B cell (primary cell): ENCODE measurements around the gene RBM33. TPM values are rescaled to one million over a fixed set of nuclear protein-coding genes. Genes with fewer than 3 reads are reported as not detected.

Source experiments
- ATAC-seq: fragments of 200-7000 bp; cut with Tn5 transposase; one replicate; pipeline ENCODE4 v1.10.0; 2021; ENCODE audit warnings: low read depth, mild to moderate bottlenecking, moderate number of reproducible peaks, moderate library complexity
- CTCF ChIA-PET: fragments of 350-600 bp; sonication (Branson Sonifier 250); formaldehyde crosslinking; loops from one replicate; lab custom pipeline; 2021; ENCODE audit warnings: antibody characterized with exemption, inconsistent platforms; lab: Charles Lee
- POLR2A ChIA-PET: fragments of 350-600 bp; sonication (Branson Sonifier 250); formaldehyde crosslinking; loops from one replicate; lab custom pipeline; 2021; ENCODE audit warnings: antibody characterized with exemption; lab: Charles Lee
- DNase-seq: peaks from one replicate; pipeline ENCODE4 v3.0.0; 2013
- H2AFZ ChIP-seq: 2 replicates; pipeline ENCODE4 v1.6.1; 2012; ENCODE audit warnings: mild to moderate bottlenecking, low read depth, low read length; ENCODE audit not compliant: insufficient read depth, poor library complexity, severe bottlenecking
- H3K27ac ChIP-seq, 2 donors: 1 replicate in 1 of 2; 2 replicates in 1 of 2; pipeline ENCODE4 v1.5.1; 2012 to 2013; ENCODE audit warnings: low read length in 2 of 2, mild to moderate bottlenecking in 2 of 2, moderate library complexity in 1 of 2
- H3K27me3 ChIP-seq, 4 experiments: fragments of 200-600 bp in 1 of 4; sonication (generic) in 1 of 4; replicated peaks in 1 of 4; 1 replicate in 2 of 4; 2 replicates in 2 of 4; pipeline versions ENCODE4 v1.6.1 to v1.7.0; 2013 to 2016; ENCODE audit warnings: low read length in 3 of 4, mild to moderate bottlenecking in 2 of 4, mixed read lengths in 1 of 4, moderate library complexity in 1 of 4; ENCODE audit not compliant: insufficient read depth in 4 of 4, control insufficient read depth in 3 of 4; ENCODE audit errors: control extremely low read depth in 1 of 4
- H3K36me3 ChIP-seq, 2 experiments: replicated peaks in 1 of 2; 1 replicate in 1 of 2; 2 replicates in 1 of 2; pipeline versions ENCODE4 v1.6.1 to v1.7.1; 2013; ENCODE audit warnings: low read length in 1 of 2; ENCODE audit not compliant: insufficient read depth in 2 of 2, control insufficient read depth in 1 of 2; ENCODE audit errors: control extremely low read depth in 1 of 2, extremely low read depth in 1 of 2
- H3K4me1 ChIP-seq, 2 donors: fragments of 200-600 bp in 1 of 2; sonication (generic) in 1 of 2; 1 replicate in 1 of 2; 2 replicates in 1 of 2; pipeline versions ENCODE4 v1.5.1 to v1.6.1; 2013 to 2017; ENCODE audit warnings: low read length in 2 of 2; ENCODE audit not compliant: control insufficient read depth in 2 of 2, insufficient read depth in 2 of 2
- H3K4me2 ChIP-seq: replicated peaks from 2 replicates; pipeline ENCODE3; 2012; ENCODE audit warnings: mild to moderate bottlenecking, low read depth, low read length; ENCODE audit not compliant: poor library complexity, severe bottlenecking
- H3K4me3 ChIP-seq, 5 experiments: fragments of 200-600 bp in 1 of 5; sonication (generic) in 1 of 5; 1 replicate in 3 of 5; 2 replicates in 2 of 5; pipeline versions ENCODE4 v1.5.1 to v1.7.0; 2011 to 2016; ENCODE audit warnings: low read length in 4 of 5, mild to moderate bottlenecking in 4 of 5, low read depth in 2 of 5, control low read depth in 1 of 5, moderate library complexity in 1 of 5; ENCODE audit not compliant: insufficient read depth in 1 of 5; ENCODE audit errors: control extremely low read depth in 1 of 5, extremely low read depth in 1 of 5
- H3K79me2 ChIP-seq: fragments of 200-600 bp; sonication (generic); one replicate; pipeline ENCODE4 v1.6.0; 2016; ENCODE audit warnings: low read length; ENCODE audit not compliant: control insufficient read depth, insufficient read depth
- H3K9ac ChIP-seq: fragments of 200-600 bp; sonication (generic); 2 replicates; pipeline ENCODE4 v1.6.1; 2017; ENCODE audit warnings: mild to moderate bottlenecking, low read length, moderate library complexity
- H3K9me3 ChIP-seq, 3 donors: one replicate each; pipeline versions ENCODE4 v1.6.1 to v1.7.1; 2013; ENCODE audit warnings: low read length in 2 of 3; ENCODE audit not compliant: control insufficient read depth in 2 of 3, insufficient read depth in 1 of 3; ENCODE audit errors: control extremely low read depth in 1 of 3
- H4K20me1 ChIP-seq: 2 replicates; pipeline ENCODE4 v1.6.0; 2012; ENCODE audit warnings: mild to moderate bottlenecking, low read length; ENCODE audit not compliant: insufficient read depth, control insufficient read depth, poor library complexity, severe bottlenecking
- H3K27ac Mint-ChIP-seq: one replicate; pipeline ENCODE4 v1.8.0; 2021; ENCODE audit warnings: mixed read lengths
- H3K27me3 Mint-ChIP-seq: one replicate; pipeline ENCODE4 v1.8.0; 2021; ENCODE audit warnings: mixed read lengths
- H3K4me1 Mint-ChIP-seq: one replicate; pipeline ENCODE4 v1.8.0; 2021; ENCODE audit warnings: mixed read lengths
- H3K4me3 Mint-ChIP-seq: one replicate; pipeline ENCODE4 v1.8.0; 2021; ENCODE audit warnings: mixed read lengths
- H3K9me3 Mint-ChIP-seq: one replicate; pipeline ENCODE4 v1.8.0; 2022; ENCODE audit warnings: mixed read lengths; ENCODE audit not compliant: insufficient read depth
- EZH2 ChIP-seq: IDR thresholded peaks from 2 replicates; pipeline ENCODE4 v1.6.1; 2012; ENCODE audit warnings: borderline replicate concordance, low read depth, mild to moderate bottlenecking, moderate library complexity, low read length; ENCODE audit not compliant: insufficient read depth, poor library complexity, severe bottlenecking
- WGBS: methylation state at CpG from one replicate; pipeline ENCODE4 v1.1.5; 2013; ENCODE audit warnings: missing lambda C conversion rate; ENCODE audit not compliant: insufficient coverage; 5-methylcytosine and 5-hydroxymethylcytosine counted together
- intact Hi-C: fragments of 100-400 bp; cut with micrococcal nuclease; formaldehyde crosslinking; loops from one replicate; pipeline ENCODE4 v1.10.0; 2022
- polyA plus RNA-seq: library from polyadenylated mRNA; depleted of rRNA; stranded (reverse); fragments of >200 nt; gene quantifications from 2 replicates; pipeline ENCODE4 v1.2.3, GENCODE V29; 2012
- total RNA-seq, 2 donors: library from RNA; stranded (reverse); fragments of 120-200 nt in 1 of 2; gene quantifications; 1 replicate in 1 of 2; 2 replicates in 1 of 2; pipeline versions ENCODE4 v1.2.3 to v1.2.4, GENCODE V29; 2013 to 2022
- TF ChIP-seq, protein P1 (sequence below): fragments of 200-600 bp; IDR thresholded peaks from one replicate; pipeline ENCODE4 v1.8.0; 2022; ENCODE audit warnings: antibody characterized with exemption, mild to moderate bottlenecking

Gene RBM33
- total and polyA plus RNA-seq, 2 donors (not counting 1 experiment from before 2014, with no cell fraction given), result 33.5 to 189 TPM

DNA sequence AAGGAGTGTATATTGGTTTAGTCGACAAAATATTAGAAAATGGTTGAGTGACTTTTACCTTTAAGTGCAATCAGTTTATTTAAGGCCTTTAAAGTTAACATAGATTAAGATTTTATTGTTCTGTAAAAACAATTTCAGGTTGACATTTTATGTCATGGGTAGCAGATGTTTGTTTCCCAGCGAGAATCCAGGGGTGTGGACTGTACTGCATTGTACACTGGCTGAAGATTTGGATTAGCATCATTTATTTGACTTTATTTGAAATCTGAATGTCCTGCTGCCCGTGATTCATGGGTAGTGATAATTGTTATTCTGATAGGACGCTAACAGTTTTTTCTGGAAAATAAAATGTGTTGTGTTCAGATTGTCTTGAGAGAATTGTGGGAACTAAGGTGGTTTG is 39.3 kb downstream of the RBM33 start:
- no peak overlapping the region for H3K9ac ChIP-seq
- no peak overlapping the region for H3K27ac ChIP-seq
- ChIA-PET POLR2A (no interaction called here), CTCF (no interaction called here)
- no peak overlapping the region for H3K4me2 ChIP-seq
- peaks cover 3 to 57% of the 10 kb centered on the region in 2 experiments for H3K36me3 ChIP-seq
- no peak for ATAC-seq
- TF ChIP-seq EZH2, result no peak
- TF ChIP-seq, protein P1, sequence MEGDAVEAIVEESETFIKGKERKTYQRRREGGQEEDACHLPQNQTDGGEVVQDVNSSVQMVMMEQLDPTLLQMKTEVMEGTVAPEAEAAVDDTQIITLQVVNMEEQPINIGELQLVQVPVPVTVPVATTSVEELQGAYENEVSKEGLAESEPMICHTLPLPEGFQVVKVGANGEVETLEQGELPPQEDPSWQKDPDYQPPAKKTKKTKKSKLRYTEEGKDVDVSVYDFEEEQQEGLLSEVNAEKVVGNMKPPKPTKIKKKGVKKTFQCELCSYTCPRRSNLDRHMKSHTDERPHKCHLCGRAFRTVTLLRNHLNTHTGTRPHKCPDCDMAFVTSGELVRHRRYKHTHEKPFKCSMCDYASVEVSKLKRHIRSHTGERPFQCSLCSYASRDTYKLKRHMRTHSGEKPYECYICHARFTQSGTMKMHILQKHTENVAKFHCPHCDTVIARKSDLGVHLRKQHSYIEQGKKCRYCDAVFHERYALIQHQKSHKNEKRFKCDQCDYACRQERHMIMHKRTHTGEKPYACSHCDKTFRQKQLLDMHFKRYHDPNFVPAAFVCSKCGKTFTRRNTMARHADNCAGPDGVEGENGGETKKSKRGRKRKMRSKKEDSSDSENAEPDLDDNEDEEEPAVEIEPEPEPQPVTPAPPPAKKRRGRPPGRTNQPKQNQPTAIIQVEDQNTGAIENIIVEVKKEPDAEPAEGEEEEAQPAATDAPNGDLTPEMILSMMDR, result no peak
- peaks cover 41% of the 10 kb centered on the region for H4K20me1 ChIP-seq
- no peak overlapping the region for H3K4me3 ChIP-seq
- Mint-ChIP-seq H3K4me3 (no peak overlapping the region), H3K27me3 (no peaks in the 10 kb centered on the region), H3K9me3 (no peaks in the 10 kb centered on the region), H3K4me1 (peaks cover 50% of the 10 kb centered on the region), H3K27ac (no peak overlapping the region)
- DNase-seq, result no peak
- no peaks in the 10 kb centered on the region for H3K9me3 ChIP-seq
- H2AFZ ChIP-seq, result no peak overlapping the region
- intact Hi-C loops, result loop anchor here (5.0 kb wide), 1 partner anchor 39 kb away; no protein-coding TSS in a partner anchor
- H3K4me1 ChIP-seq, result no peaks in the 10 kb centered on the region
- H3K79me2 ChIP-seq, result peaks cover 80% of the 10 kb centered on the region
- H3K27me3 ChIP-seq, result no peaks in the 10 kb centered on the region
- WGBS, result 95% methylated on average over 3 of the region's 4 CpGs

DNA sequence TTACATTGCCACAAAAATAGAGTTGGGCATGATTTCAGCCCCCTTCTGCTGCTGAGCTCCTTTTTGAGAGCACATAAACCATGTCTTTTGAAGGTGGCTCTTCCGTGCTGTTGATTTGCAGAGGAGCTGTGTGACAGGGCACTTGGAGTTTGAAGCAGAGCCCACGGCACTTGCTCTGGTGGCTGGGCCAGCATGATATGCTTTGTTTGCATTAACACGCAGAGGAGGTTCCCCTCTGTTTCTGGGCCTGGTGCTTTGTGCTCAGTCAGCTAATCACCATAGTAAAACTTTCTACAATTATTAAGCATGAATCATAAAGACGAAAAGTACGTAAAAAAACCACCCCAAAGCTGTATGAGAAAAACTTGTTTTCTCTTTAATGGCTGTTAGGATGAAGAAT is 40.1 kb downstream of the RBM33 start:
- Mint-ChIP-seq H3K4me1 (peaks cover 52% of the 10 kb centered on the region), H3K27me3 (no peaks in the 10 kb centered on the region), H3K27ac (no peak overlapping the region), H3K9me3 (no peaks in the 10 kb centered on the region), H3K4me3 (no peak overlapping the region)
- no peak overlapping the region for H3K4me2 ChIP-seq
- no peak overlapping the region for H2AFZ ChIP-seq
- DNase-seq (no peak), ATAC-seq (no peak)
- peaks cover 71% of the 10 kb centered on the region for H3K79me2 ChIP-seq
- H3K4me3 ChIP-seq, result no peak overlapping the region
- H3K27me3 ChIP-seq, result no peaks in the 10 kb centered on the region
- ChIA-PET CTCF (no interaction called here), POLR2A (no interaction called here)
- no peak overlapping the region for H3K27ac ChIP-seq
- peaks cover 3 to 52% of the 10 kb centered on the region in 2 experiments for H3K36me3 ChIP-seq
- WGBS, result 100% methylated on average over 2 of the region's 5 CpGs
- peaks cover 37% of the 10 kb centered on the region for H4K20me1 ChIP-seq
- no peaks in the 10 kb centered on the region for H3K9me3 ChIP-seq
- intact Hi-C loops, result loop anchor here (5.0 kb wide), 1 partner anchor 38 kb away; no protein-coding TSS in a partner anchor
- no peaks in the 10 kb centered on the region for H3K4me1 ChIP-seq
- TF ChIP-seq EZH2, result no peak
- no peak overlapping the region for H3K9ac ChIP-seq
